Endometrial microvascular endothelial cells (primary cell): ENCODE results near the gene NHLRC2. TPM values are rescaled to one million over a fixed set of nuclear protein-coding genes. Genes with fewer than 3 reads are reported as not detected.
"Not testable (repeated sequence)": the region's sequence is repeated elsewhere in the genome, so short reads cannot be mapped to it uniquely, and the experiment has no call there.

Source experiments
- in situ Hi-C: cut with HindIII; loops from 2 replicates; pipeline ENCODE4 v1.10.0; 2017; ENCODE audit warnings: low sequenced_read_pairs, low pct_unique_long_range_greater_than_20kb; ENCODE audit errors: inconsistent ontology term
- total RNA-seq: library from RNA; depleted of rRNA; stranded (reverse); fragments of >200 nt; gene quantifications from one replicate; pipeline ENCODE4 v1.2.3, GENCODE V29; 2015; ENCODE audit errors: inconsistent ontology term

NHLRC2 gene
- total RNA-seq, 1 donor from 2014 or later: 13.2 TPM

DNA sequence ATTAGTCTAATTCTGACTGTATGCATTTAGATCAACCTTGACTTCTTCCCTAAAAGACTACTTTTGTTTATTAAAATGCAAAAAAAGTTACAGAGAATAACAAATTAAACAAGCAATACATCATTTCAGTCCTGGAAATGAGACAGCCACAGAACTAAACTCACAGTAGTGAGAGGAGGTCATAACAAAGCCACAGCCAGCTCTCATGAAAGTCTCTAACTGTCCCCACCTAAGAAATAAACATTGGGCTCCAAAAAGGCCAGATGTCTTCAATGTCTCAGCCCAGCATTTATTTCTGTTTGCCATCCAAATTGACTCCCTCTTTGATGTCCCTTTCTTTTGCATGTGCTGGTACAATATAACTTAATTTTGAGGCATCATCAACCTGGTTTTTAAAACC, 74.4 kb downstream of the NHLRC2 start:
- in situ Hi-C loops: no loop called here

DNA sequence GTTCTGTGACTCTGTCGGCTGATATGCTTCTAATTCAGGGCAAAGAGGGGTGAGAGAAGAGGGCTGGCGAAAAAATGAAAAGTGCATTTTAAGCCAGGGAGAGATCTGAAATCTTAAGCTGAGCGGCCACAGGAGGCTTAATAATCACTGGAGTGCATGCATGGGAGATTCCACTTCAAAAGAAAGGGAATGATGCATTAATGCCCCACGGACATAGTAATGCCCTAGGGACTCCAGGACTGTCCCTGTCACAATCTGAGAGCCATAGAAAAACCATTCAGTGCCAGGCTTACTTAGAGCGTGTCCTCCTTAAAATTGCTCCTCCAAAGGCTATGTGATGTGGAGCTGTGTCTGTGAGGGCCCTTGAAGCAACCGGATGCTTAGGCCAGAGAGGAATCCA, 75.1 kb downstream of the NHLRC2 start:
- in situ Hi-C loops: no loop called here

DNA sequence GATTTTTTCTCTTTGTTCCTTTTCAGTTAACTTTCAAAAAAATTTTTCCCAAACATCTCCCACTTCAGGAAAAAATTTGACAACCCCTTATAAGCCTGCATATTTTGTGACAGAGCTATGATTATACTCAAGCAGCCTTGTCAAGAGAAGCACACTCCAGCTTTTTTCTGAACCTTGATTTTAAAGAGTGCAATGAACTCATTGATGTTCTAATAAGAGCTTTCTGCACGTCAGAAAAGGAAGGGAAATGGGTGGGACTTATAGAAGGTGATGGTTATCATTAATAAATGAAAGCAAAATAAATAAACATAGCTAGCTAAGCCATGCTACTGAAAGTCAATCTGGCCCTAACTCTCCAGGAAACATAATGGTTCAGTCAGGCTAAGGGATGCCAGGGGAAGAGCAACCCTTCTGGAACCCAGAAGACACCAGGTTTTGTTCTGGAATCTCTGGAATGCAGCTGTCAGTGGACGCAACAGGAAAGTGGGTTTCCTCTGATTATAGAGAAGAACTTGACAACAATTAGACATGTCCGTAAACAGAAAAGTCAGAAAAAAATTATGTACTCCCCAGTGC, 76.1 kb downstream of the NHLRC2 start:
- in situ Hi-C loops: no loop called here

DNA sequence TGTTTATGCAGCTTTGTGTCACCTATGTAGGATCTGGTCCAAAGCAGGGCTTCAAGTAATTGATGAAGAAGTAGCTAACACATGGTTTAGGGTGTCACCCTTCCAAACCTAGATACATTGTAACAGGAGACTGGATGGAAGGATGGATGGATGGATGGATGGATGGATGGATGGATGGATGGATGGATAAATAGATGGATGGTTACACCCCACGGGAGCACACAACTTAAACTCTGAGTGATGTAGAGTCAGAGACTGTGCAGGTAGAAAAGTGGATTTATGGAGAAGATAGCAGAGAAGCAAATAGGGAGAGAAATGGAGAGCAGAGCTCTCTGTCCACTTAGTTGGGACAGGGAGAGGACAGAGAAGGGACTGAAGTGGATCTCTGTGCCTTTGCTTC, 78.4 kb downstream of the NHLRC2 start:
- in situ Hi-C loops: no loop called here

DNA sequence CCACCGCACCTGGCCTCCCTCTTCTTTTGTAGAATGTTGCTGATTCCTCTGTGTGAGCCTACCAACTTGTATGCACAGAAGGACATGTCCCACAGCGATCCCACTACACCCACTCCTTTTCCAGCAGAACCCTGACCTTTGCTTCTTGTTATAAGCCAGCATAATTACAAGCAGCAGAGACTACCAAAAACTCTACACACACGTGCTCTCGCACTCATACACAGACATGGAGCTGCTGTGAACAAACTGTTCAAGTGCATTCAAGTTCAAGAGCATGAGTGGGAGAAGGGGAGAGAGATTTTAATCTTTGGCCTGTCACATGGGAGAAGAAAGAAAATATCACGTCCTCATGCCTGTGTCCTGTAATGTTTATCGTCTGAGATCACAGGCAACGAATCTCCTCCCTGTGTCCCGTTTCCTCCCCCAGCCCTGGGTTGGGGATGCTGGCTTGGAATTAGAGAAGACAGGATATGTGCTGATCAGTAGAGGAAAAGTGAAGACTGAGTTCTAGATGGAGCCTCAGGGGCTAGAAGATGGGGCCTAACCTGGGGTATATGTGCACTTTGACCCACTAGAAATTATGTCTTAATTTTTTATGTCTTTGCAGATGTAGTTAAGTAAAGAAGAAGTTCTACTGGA, 79.6 kb downstream of the NHLRC2 start:
- in situ Hi-C loops: no loop called here

GRCh38 chr10:113937258-113937657, 82.8 kb downstream of the NHLRC2 start:
- in situ Hi-C loops: no loop called here

GRCh38 chr10:113937756-113938155, 83.3 kb downstream of the NHLRC2 start:
- in situ Hi-C loops: no loop called here

GRCh38 chr10:113939212-113939860, 84.9 kb downstream of the NHLRC2 start:
- in situ Hi-C loops: no loop called here

GRCh38 chr10:113941140-113941539, 86.7 kb downstream of the NHLRC2 start:
- in situ Hi-C loops: no loop called here

DNA sequence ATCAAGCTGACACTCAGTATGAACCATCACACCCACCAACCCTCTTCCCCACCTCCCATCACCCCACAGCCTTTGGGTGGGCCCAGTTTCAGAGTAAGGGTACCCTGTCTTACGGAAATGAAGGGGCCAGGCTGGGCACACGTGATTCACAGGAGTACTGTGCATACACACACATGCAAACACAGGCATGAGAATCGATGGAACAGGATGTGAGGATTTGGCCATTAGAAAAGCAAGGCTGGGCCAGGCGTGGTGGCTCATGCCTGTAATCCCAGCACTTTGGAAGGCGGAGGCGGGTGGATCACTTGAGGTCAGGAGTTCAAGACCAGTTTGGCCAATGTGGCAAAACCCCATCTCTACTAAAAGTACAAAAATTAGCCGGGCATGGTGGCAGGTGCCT, 88.7 kb downstream of the NHLRC2 start:
- in situ Hi-C loops: not testable (repeated sequence)

DNA sequence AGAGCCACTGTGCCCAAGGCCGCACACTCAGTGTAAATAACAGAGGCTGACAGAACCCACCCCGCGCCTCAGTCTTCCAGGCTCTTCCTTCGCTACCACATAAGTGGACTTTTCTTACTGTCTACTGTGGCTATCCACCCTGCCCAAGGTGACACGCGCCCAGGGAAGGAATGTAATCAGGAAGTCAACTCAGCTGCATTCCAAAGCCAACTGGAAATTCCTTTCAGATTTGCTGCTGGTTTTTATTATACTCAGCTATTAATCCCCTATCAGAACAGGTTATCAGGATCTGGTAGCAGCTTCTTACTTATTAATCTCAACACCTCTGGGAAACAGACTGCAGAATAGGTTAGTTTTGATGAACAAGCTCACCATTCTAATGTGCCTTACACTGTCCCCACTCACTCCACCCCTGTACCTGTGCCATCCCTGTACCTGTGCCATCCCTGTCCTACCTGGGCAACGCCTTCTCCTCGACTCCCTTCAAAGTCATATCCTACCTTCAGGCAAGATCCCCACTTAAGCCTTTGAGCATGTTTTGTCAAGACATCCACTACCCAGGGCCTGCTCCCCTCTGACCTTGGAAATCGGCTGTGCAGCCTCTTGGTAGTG, 90.7 kb downstream of the NHLRC2 start:
- in situ Hi-C loops: no loop called here

GRCh38 chr10:113945687-113946085, 91.2 kb downstream of the NHLRC2 start:
- in situ Hi-C loops: no loop called here

- in situ Hi-C loops: no loop called here
Measured at GRCh38 chr10:113947184-113948041, 93.0 kb downstream of the NHLRC2 start.

- in situ Hi-C loops: no loop called here
Measured at GRCh38 chr10:113948048-113948447, 93.6 kb downstream of the NHLRC2 start.

GRCh38 chr10:113950268-113950667, 95.8 kb downstream of the NHLRC2 start:
- in situ Hi-C loops: no loop called here

- in situ Hi-C loops: no loop called here
Measured at GRCh38 chr10:113953505-113954272, 99.2 kb downstream of the NHLRC2 start.

DNA sequence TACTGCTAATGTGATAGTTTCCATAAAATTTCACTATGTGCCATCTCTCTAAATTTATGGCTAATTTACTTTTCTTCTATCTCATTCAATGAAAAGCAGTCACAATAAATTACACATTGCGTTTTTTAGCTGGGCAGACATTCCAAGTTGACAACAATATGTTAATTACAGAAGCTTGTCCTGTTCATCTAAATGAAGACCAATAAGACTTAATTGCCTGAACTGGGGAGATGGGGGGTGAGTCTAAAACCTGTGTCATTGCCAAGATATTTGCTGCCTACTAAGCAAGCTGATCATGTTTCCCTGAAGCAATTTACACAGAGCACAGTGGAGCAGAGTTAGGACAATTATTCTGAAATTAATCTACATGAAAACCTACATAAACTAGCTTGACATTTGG, 99.9 kb downstream of the NHLRC2 start:
- in situ Hi-C loops: no loop called here

DNA sequence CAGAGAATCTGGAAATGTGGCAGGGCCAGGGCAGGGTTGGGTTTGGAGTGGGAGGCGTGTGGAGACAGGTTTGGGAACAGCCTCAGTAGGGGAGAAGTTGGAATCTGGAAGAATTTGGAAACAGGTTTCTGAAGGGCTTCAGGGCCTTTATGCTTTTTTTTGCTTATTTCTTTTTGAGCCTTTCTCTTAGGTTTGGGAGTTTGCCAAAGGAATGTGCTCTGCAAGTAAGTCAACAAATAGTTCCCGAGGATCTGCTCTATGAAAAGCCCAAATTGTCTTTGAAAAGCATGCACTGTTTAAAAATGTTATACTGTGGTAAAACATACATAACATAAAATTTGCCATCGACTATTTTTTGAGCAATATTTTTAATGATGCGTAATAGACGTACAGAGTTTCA, 102.6 kb downstream of the NHLRC2 start:
- in situ Hi-C loops: no loop called here
